ENCODE results near the gene ZSCAN10. TPM values are rescaled to one million over a fixed set of nuclear protein-coding genes. Genes with fewer than 3 reads are reported as not detected.
"Not testable (repeated sequence)": the region's sequence is repeated elsewhere in the genome, so short reads cannot be mapped to it uniquely, and the experiment has no call there.

ZSCAN10 gene
- total RNA-seq, 1 donor from 2014 or later, result 0.34 TPM

- Mint-ChIP-seq H3K9me3 (ENCODE audit: low read depth) (no peaks in the 10 kb centered on the region), H3K27me3 (peaks cover 6% of the 10 kb centered on the region), H3K27ac (no peak overlapping the region), H3K4me3 (ENCODE audit: low read depth) (no peak overlapping the region), H3K36me3 (ENCODE audit: insufficient read depth) (peaks cover 11% of the 10 kb centered on the region), H3K4me1 (ENCODE audit: low read depth) (no peaks in the 10 kb centered on the region)
- no peak for DNase-seq (ENCODE audit: low spot score, unreplicated experiment)
- TF ChIP-seq CTCF (IDR thresholded peaks at IDR 0.05; ENCODE audit: unreplicated experiment), result no peak
These were observed 43.7 kb upstream of the ZSCAN10 start for GRCh38 chr16:3142770-3143169.

- Mint-ChIP-seq H3K4me1 (ENCODE audit: low read depth) (no peaks in the 10 kb centered on the region), H3K9me3 (ENCODE audit: low read depth) (no peaks in the 10 kb centered on the region), H3K27me3 (peaks cover 3% of the 10 kb centered on the region), H3K27ac (no peak overlapping the region), H3K4me3 (ENCODE audit: low read depth) (no peak overlapping the region), H3K36me3 (ENCODE audit: insufficient read depth) (peaks cover 11% of the 10 kb centered on the region)
- TF ChIP-seq CTCF (IDR thresholded peaks at IDR 0.05; ENCODE audit: unreplicated experiment), result no peak
- no peak for DNase-seq (ENCODE audit: low spot score, unreplicated experiment)
These were observed 43.2 kb upstream of the ZSCAN10 start for GRCh38 chr16:3142327-3142726.

- Mint-ChIP-seq H3K27ac (no peak overlapping the region), H3K27me3 (peaks cover 3% of the 10 kb centered on the region), H3K36me3 (ENCODE audit: insufficient read depth) (peaks cover 11% of the 10 kb centered on the region), H3K4me1 (ENCODE audit: low read depth) (no peaks in the 10 kb centered on the region), H3K9me3 (ENCODE audit: low read depth) (no peaks in the 10 kb centered on the region), H3K4me3 (ENCODE audit: low read depth) (no peak overlapping the region)
- no peak for TF ChIP-seq CTCF (IDR thresholded peaks at IDR 0.05; ENCODE audit: unreplicated experiment)
- no peak for DNase-seq (ENCODE audit: low spot score, unreplicated experiment)
These were observed 42.8 kb upstream of the ZSCAN10 start for GRCh38 chr16:3141781-3142311.

GRCh38 chr16:3140603-3141427, 41.7 kb upstream of the ZSCAN10 start:
- H3K4me3 Mint-ChIP-seq (ENCODE audit: low read depth), result no peak overlapping the region
- H3K36me3 Mint-ChIP-seq (ENCODE audit: insufficient read depth), result peaks cover 11% of the 10 kb centered on the region
- no peak for DNase-seq (ENCODE audit: low spot score, unreplicated experiment)
- no peak overlapping the region for H3K27ac Mint-ChIP-seq
- no peak for TF ChIP-seq CTCF (IDR thresholded peaks at IDR 0.05; ENCODE audit: unreplicated experiment)
- H3K4me1 Mint-ChIP-seq (ENCODE audit: low read depth), result peaks cover 1% of the 10 kb centered on the region
- peaks cover 3% of the 10 kb centered on the region for H3K27me3 Mint-ChIP-seq
- no peaks in the 10 kb centered on the region for H3K9me3 Mint-ChIP-seq (ENCODE audit: low read depth)

- DNase-seq (ENCODE audit: low spot score, unreplicated experiment); H3K27me3 Mint-ChIP-seq; H3K27ac Mint-ChIP-seq; H3K4me3 Mint-ChIP-seq (ENCODE audit: low read depth); H3K4me1 Mint-ChIP-seq (ENCODE audit: low read depth); H3K9me3 Mint-ChIP-seq (ENCODE audit: low read depth): not testable (repeated sequence)
- peaks cover 11% of the 10 kb centered on the region for H3K36me3 Mint-ChIP-seq (ENCODE audit: insufficient read depth)
These were observed 40.5 kb upstream of the ZSCAN10 start for GRCh38 chr16:3139561-3139960.
